Subcutaneous abdominal adipose tissue (tissue), 5 donors: Measurements from ENCODE around the gene HELQ.

ENCODE experiments used
- H3K27ac ChIP-seq: one replicate; pipeline ENCODE4 v1.7.0; 2013; ENCODE audit warnings: low read depth, mild to moderate bottlenecking, inconsistent platforms, low read length, moderate library complexity
- H3K27me3 ChIP-seq, 5 donors: one replicate each; pipeline ENCODE4 v1.7.0; 2013; ENCODE audit warnings: low read length in 5 of 5, inconsistent platforms in 1 of 5; ENCODE audit not compliant: control insufficient read depth in 5 of 5, insufficient read depth in 4 of 5
- H3K36me3 ChIP-seq, 5 donors: one replicate each; pipeline ENCODE4 v1.7.0; 2013; ENCODE audit warnings: low read length in 5 of 5; ENCODE audit not compliant: control insufficient read depth in 5 of 5, insufficient read depth in 5 of 5
- H3K4me1 ChIP-seq, 5 donors: one replicate each; pipeline ENCODE4 v1.7.0; 2013; ENCODE audit warnings: low read length in 5 of 5, mild to moderate bottlenecking in 3 of 5, moderate library complexity in 1 of 5; ENCODE audit not compliant: control insufficient read depth in 5 of 5, insufficient read depth in 5 of 5
- H3K4me3 ChIP-seq, 5 donors: one replicate each; pipeline ENCODE4 v1.7.0; 2013; ENCODE audit warnings: low read length in 5 of 5, low read depth in 1 of 5
- H3K9ac ChIP-seq, 5 donors: one replicate each; pipeline ENCODE4 v1.7.0; 2013; ENCODE audit warnings: low read length in 5 of 5, mild to moderate bottlenecking in 4 of 5, moderate library complexity in 3 of 5
- H3K9me3 ChIP-seq, 5 donors: one replicate each; pipeline ENCODE4 v1.7.0; 2013; ENCODE audit warnings: low read length in 5 of 5; ENCODE audit not compliant: control insufficient read depth in 5 of 5
- donor health status: healthy.
- donor health status: healthy.
- donor health status: healthy.
- donor health status: healthy.
- donor health status: healthy.

The HELQ gene

DNA sequence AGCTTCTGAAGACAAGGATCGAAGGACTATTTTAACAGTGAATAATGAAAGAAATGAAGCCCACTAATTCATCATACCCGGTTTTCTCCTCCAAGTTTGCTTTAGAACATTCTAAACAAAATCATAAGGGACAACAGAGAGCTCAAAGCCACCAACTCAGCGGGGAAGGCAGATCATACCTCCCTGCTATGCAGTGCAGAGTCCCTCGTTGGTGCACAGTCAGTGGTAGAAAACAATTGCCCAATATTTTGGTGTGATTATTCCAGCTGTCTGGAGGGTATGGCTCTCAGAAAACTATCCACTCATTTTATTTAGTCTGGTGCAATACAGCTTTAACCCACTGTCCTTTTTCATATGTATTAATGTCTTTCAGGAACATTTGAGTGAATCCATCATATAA lies 61.7 kb downstream of the HELQ start:
- H3K9me3 ChIP-seq = no peaks in the 10 kb centered on the region
- H3K27me3 ChIP-seq = peaks cover 0 to 9% (median 0%) of the 10 kb centered on the region in 5 donors
- H3K36me3 ChIP-seq = no peaks in the 10 kb centered on the region
- no peak overlapping the region for H3K27ac ChIP-seq
- no peak overlapping the region for H3K9ac ChIP-seq
- no peaks in the 10 kb centered on the region for H3K4me1 ChIP-seq
- no peak overlapping the region for H3K4me3 ChIP-seq

DNA sequence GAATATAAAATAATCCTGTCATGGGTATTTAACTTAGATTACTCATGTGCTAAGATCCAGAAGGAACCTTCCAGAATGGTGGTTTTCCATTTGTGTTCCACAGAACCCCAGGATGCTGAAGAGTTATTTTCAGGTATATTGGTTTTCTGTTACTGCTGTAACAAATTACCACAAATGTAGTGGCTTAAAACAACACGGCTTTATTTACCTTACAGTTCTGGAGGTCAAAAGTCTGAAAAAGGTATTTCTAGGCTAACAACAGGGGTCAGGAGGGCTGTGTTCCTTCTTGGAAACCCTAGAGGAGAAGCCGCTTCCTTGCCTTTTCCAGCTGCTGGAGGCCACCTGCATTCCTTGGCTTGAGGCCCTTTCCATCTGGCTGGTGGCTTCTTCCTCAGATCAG lies 63.1 kb downstream of the HELQ start:
- Histone ChIP-seq H3K27ac (no peak overlapping the region), H3K27me3 (peaks cover 0 to 9% (median 0%) of the 10 kb centered on the region in 5 donors), H3K36me3 (no peaks in the 10 kb centered on the region), H3K9me3 (no peaks in the 10 kb centered on the region), H3K4me3 (no peak overlapping the region), H3K4me1 (no peaks in the 10 kb centered on the region), H3K9ac (no peak overlapping the region)

- H3K4me3 ChIP-seq = no peak overlapping the region
Measured at GRCh38 chr4:83390944-83391343, 64.7 kb downstream of the HELQ start.

GRCh38 chr4:83389756-83390505 lies 65.7 kb downstream of the HELQ start:
- H3K27me3 ChIP-seq = peaks cover 0 to 9% (median 0%) of the 10 kb centered on the region in 5 donors
- H3K9me3 ChIP-seq = no peaks in the 10 kb centered on the region
- H3K4me3 ChIP-seq = no peak overlapping the region
- no peaks in the 10 kb centered on the region for H3K4me1 ChIP-seq
- H3K9ac ChIP-seq = no peak overlapping the region
- no peak overlapping the region for H3K27ac ChIP-seq
- H3K36me3 ChIP-seq = no peaks in the 10 kb centered on the region

More at GRCh38 chr4:83390944-83391343, 64.7 kb downstream of the HELQ start:
- Histone ChIP-seq H3K27ac (no peak overlapping the region), H3K9ac (no peak overlapping the region), H3K36me3 (no peaks in the 10 kb centered on the region), H3K9me3 (no peaks in the 10 kb centered on the region), H3K4me1 (no peaks in the 10 kb centered on the region), H3K27me3 (peaks cover 0 to 9% (median 0%) of the 10 kb centered on the region in 5 donors)

DNA sequence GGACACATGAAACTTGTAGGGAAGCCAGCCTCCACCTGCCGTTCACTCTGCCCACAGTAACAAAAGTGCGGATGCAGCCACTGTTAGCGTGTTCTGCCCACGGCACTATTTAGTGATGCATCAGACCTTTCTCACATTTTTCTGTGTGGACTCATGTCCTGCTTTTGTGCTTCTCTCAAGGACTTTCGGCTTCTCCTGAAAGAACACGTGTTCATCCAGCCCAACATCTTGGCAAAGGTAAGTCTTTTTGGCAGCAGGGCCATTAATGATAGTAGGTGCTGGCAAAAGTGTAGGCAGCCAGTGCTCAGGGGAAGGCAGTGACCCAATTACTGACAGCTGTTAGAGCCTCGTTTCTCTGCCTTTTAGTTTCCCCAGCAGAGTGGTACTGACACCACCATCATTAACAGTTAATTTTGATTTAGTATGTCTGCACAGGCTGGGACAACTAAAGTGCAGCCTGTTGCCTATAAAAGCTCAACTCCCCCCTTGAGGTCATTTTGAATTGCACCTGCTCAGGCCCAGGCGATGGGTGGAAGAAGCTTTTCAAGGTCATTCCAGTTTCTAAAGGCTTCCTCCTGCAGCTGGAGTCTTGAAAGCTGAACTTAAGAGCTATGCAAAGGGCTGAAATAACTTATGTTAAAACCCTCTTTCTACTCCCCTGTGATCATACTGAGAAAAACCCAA lies 66.4 kb downstream of the HELQ start:
- H3K4me3 ChIP-seq = no peak overlapping the region
- H3K27me3 ChIP-seq = peaks cover 0 to 9% (median 0%) of the 10 kb centered on the region in 5 donors
- H3K9ac ChIP-seq = no peak overlapping the region
- H3K4me1 ChIP-seq = no peaks in the 10 kb centered on the region
- H3K27ac ChIP-seq = no peak overlapping the region
- H3K9me3 ChIP-seq = no peaks in the 10 kb centered on the region
- no peaks in the 10 kb centered on the region for H3K36me3 ChIP-seq

DNA sequence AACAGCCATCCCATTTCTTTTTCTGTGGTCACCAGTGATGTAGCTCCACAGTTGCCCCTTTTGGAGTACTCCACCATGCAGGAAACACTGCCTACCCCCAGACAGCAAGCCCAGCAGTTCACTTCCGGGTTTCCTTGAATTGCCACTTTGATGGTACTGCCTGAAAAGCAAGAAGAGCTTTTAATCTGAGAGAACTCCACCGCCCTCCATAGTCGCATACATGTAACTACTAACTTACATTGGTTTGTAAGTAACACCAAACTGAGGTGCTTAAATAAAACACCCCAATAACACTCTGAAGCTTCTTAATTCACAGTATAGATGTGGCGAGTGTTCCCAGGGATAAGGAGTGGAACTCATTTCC lies 67.3 kb downstream of the HELQ start:
- Histone ChIP-seq H3K4me1 (no peaks in the 10 kb centered on the region), H3K27me3 (peaks cover 0 to 9% (median 0%) of the 10 kb centered on the region in 5 donors), H3K4me3 (no peak overlapping the region), H3K27ac (no peak overlapping the region), H3K36me3 (no peaks in the 10 kb centered on the region), H3K9me3 (no peaks in the 10 kb centered on the region), H3K9ac (no peak overlapping the region)

- Histone ChIP-seq H3K36me3 (no peaks in the 10 kb centered on the region), H3K4me1 (no peaks in the 10 kb centered on the region), H3K9ac (no peak overlapping the region), H3K27ac (no peak overlapping the region), H3K9me3 (no peaks in the 10 kb centered on the region), H3K27me3 (peaks cover 0 to 8% (median 0%) of the 10 kb centered on the region in 5 donors), H3K4me3 (no peak overlapping the region)
Measured at GRCh38 chr4:83387476-83388312, 67.9 kb downstream of the HELQ start.

- no peaks in the 10 kb centered on the region for H3K36me3 ChIP-seq
- H3K4me1 ChIP-seq = no peaks in the 10 kb centered on the region
- no peak overlapping the region for H3K9ac ChIP-seq
- H3K27ac ChIP-seq = no peak overlapping the region
- peaks cover 0 to 7% (median 0%) of the 10 kb centered on the region in 5 donors for H3K27me3 ChIP-seq
- H3K9me3 ChIP-seq = no peaks in the 10 kb centered on the region
- H3K4me3 ChIP-seq = no peak overlapping the region
Measured at GRCh38 chr4:83387012-83387411, 68.6 kb downstream of the HELQ start.

- H3K36me3 ChIP-seq = no peaks in the 10 kb centered on the region
- H3K9ac ChIP-seq = no peak overlapping the region
- no peaks in the 10 kb centered on the region for H3K4me1 ChIP-seq
- H3K9me3 ChIP-seq = peaks cover 0 to 6% (median 0%) of the 10 kb centered on the region in 5 donors
- H3K4me3 ChIP-seq = no peak overlapping the region
- H3K27me3 ChIP-seq = no peaks in the 10 kb centered on the region
- no peak overlapping the region for H3K27ac ChIP-seq
Measured at GRCh38 chr4:83382850-83383249, 72.8 kb downstream of the HELQ start.

GRCh38 chr4:83381173-83381572 lies 74.5 kb downstream of the HELQ start:
- H3K27ac ChIP-seq = no peak overlapping the region
- H3K27me3 ChIP-seq = no peaks in the 10 kb centered on the region
- no peaks in the 10 kb centered on the region for H3K36me3 ChIP-seq
- H3K4me3 ChIP-seq = no peak overlapping the region
- no peak overlapping the region for H3K9ac ChIP-seq
- H3K4me1 ChIP-seq = no peaks in the 10 kb centered on the region
- H3K9me3 ChIP-seq = peaks cover 0 to 6% (median 0%) of the 10 kb centered on the region in 5 donors
